ENCODE data around the gene B3GLCT. TPM values are rescaled to one million over a fixed set of nuclear protein-coding genes. Genes with fewer than 3 reads are reported as not detected.

Gene B3GLCT
- total RNA-seq, 3 donors from 2014 or later (not counting 1 experiment from before 2014, with no cell fraction given): 6.0 to 8.1 (median 6.2) TPM

DNA sequence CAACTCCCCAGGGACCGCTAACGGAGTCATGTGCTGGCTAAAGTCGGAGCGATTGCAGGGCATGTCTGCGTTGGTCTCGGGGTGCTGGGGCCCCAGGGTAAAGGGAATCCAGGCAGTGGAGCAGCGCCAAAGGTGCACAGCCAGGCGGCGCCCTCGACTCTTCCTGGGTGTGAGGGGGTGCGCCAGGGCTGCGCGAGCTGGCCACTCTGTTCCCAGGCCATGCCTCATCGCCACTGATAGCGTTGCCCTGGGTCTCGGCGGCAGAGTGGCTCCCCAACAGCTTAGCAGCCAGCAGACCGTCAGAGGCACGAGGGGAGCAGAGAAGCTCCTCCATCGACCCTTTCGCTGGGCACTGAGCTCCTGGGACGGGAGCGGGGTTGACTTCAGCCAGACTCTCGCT, 152.7 kb downstream of the B3GLCT start:
- intact Hi-C loops (cut with micrococcal nuclease): no loop called here

DNA sequence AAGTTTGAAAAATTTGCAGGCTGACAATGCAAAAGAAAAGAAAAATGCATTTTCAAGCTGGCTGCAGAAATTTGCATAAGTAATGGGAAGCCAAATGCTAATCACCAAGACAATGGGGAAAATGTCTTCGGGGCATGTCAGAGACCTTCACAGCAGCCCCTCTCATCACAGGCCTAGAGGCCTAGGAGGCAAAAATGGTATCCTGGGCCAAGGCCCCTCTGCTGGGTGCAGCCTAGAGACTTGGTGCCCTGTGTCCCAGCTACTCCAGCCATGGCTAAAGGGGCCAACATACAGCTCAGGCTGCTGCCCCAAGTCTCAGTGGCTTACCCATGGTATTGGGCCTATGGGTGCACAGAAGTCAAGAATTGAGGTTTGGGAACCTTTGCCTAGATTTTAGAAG, 155.2 kb downstream of the B3GLCT start:
- 92% methylated on average over 1 of the region's 1 CpG for WGBS (ENCODE audit: insufficient coverage)
- Histone ChIP-seq H3K9me3 (ENCODE audit: control insufficient read depth, insufficient read depth, low read length) (peaks cover 6% of the 10 kb centered on the region), H3K27ac (ENCODE audit: low read length) (no peak overlapping the region), H3K27me3 (ENCODE audit: control insufficient read depth, insufficient read depth, low read length) (no peaks in the 10 kb centered on the region), H3K36me3 (ENCODE audit: control insufficient read depth, insufficient read depth, low read length) (no peaks in the 10 kb centered on the region), H3K4me1 (ENCODE audit: control insufficient read depth, insufficient read depth, low read length) (no peaks in the 10 kb centered on the region), H3K4me3 (ENCODE audit: low read length) (no peak overlapping the region)
- DNase-seq: no peak
- Mint-ChIP-seq H3K27ac (no peak overlapping the region), H3K4me1 (no peaks in the 10 kb centered on the region), H3K36me3 (no peaks in the 10 kb centered on the region), H3K4me3 (no peak overlapping the region), H3K27me3 (ENCODE audit: low read depth in 2 of 2) (peaks cover 15 to 39% of the 10 kb centered on the region in 2 donors), H3K9me3 (peaks cover 4 to 5% of the 10 kb centered on the region in 2 donors)
- intact Hi-C loops (cut with micrococcal nuclease): no loop called here
- TF ChIP-seq, protein P1, sequence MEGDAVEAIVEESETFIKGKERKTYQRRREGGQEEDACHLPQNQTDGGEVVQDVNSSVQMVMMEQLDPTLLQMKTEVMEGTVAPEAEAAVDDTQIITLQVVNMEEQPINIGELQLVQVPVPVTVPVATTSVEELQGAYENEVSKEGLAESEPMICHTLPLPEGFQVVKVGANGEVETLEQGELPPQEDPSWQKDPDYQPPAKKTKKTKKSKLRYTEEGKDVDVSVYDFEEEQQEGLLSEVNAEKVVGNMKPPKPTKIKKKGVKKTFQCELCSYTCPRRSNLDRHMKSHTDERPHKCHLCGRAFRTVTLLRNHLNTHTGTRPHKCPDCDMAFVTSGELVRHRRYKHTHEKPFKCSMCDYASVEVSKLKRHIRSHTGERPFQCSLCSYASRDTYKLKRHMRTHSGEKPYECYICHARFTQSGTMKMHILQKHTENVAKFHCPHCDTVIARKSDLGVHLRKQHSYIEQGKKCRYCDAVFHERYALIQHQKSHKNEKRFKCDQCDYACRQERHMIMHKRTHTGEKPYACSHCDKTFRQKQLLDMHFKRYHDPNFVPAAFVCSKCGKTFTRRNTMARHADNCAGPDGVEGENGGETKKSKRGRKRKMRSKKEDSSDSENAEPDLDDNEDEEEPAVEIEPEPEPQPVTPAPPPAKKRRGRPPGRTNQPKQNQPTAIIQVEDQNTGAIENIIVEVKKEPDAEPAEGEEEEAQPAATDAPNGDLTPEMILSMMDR (IDR thresholded peaks at IDR 0.05): no peak
- no peak for ATAC-seq

More for the DNA sequence above, 152.7 kb downstream of the B3GLCT start:
- Histone ChIP-seq H3K36me3 (ENCODE audit: control insufficient read depth, insufficient read depth, low read length) (no peaks in the 10 kb centered on the region), H3K4me3 (ENCODE audit: low read length) (no peak overlapping the region), H3K9me3 (ENCODE audit: control insufficient read depth, insufficient read depth, low read length) (peaks cover 6% of the 10 kb centered on the region), H3K4me1 (ENCODE audit: control insufficient read depth, insufficient read depth, low read length) (no peaks in the 10 kb centered on the region), H3K27ac (ENCODE audit: low read length) (no peak overlapping the region), H3K27me3 (ENCODE audit: control insufficient read depth, insufficient read depth, low read length) (no peaks in the 10 kb centered on the region)
- H3K4me3 Mint-ChIP-seq: no peak overlapping the region
- no peak overlapping the region for H3K27ac Mint-ChIP-seq
- TF ChIP-seq, protein P1 (IDR thresholded peaks at IDR 0.05): no peak
- no peaks in the 10 kb centered on the region for H3K36me3 Mint-ChIP-seq
- peaks cover 4 to 5% of the 10 kb centered on the region in 2 donors for H3K9me3 Mint-ChIP-seq
- WGBS (ENCODE audit: insufficient coverage): 31% methylated on average over 24 of the region's 24 CpGs
- DNase-seq (no peak), ATAC-seq (no peak)
- H3K27me3 Mint-ChIP-seq (ENCODE audit: low read depth in 2 of 2): peaks cover 20 to 38% of the 10 kb centered on the region in 2 donors
- no peaks in the 10 kb centered on the region for H3K4me1 Mint-ChIP-seq

DNA sequence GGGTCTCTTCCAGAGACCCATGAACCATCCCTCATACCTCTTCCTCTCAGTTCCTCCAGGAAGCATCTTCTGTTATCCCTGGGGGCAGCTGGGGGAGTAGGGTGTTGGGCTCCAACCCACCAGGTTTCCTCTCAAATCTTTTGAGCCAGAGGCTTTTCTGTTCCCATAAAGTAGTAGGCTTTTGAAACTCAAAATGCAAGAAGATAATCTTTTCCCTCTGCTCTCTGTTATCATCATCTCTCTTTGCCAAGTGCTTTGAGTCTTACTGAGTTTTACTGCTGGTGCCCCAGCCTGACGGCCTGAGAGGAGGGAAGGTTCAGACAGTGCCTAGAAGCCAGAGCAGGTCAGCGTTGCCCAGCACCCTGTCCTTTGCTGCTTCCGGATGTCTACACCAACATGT, 157.2 kb downstream of the B3GLCT start:
- 82% methylated on average over 3 of the region's 3 CpGs for WGBS (ENCODE audit: insufficient coverage)
- no peaks in the 10 kb centered on the region for H3K4me1 ChIP-seq (ENCODE audit: control insufficient read depth, insufficient read depth, low read length)
- no peak for ATAC-seq
- no peaks in the 10 kb centered on the region for H3K27me3 ChIP-seq (ENCODE audit: control insufficient read depth, insufficient read depth, low read length)
- H3K36me3 Mint-ChIP-seq: no peaks in the 10 kb centered on the region
- intact Hi-C loops (cut with micrococcal nuclease): no loop called here
- H3K36me3 ChIP-seq (ENCODE audit: control insufficient read depth, insufficient read depth, low read length): no peaks in the 10 kb centered on the region
- no peak for DNase-seq
- peaks cover 4 to 5% of the 10 kb centered on the region in 2 donors for H3K9me3 Mint-ChIP-seq
- H3K4me3 Mint-ChIP-seq: no peak overlapping the region
- H3K4me3 ChIP-seq (ENCODE audit: low read length): no peak overlapping the region
- TF ChIP-seq, protein P1 (IDR thresholded peaks at IDR 0.05): no peak
- H3K27ac ChIP-seq (ENCODE audit: low read length): no peak overlapping the region
- H3K27me3 Mint-ChIP-seq (ENCODE audit: low read depth in 2 of 2): peaks cover 5 to 20% of the 10 kb centered on the region in 2 donors
- H3K9me3 ChIP-seq (ENCODE audit: control insufficient read depth, insufficient read depth, low read length): peaks cover 6% of the 10 kb centered on the region
- H3K27ac Mint-ChIP-seq: no peak overlapping the region
- H3K4me1 Mint-ChIP-seq: no peaks in the 10 kb centered on the region

DNA sequence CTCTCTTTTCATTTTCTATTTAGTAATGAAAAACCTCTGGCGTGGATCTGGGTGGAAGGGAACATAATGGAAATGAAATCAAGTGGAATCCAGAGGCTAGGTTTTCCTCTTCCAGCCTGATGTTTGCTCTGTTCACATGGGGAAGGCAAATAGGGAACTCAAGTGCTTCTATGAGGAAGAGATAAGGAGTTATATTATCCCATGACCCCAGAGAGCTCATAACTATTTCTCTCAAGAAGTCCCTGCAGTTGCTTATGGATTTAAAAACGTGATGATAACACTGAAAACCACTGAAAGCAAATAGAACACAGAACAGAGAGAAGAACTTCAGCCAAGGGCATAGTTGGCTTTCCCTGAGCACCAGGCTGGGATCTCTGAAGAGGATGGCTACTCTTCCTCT, 157.8 kb downstream of the B3GLCT start:
- Histone ChIP-seq H3K9me3 (ENCODE audit: control insufficient read depth, insufficient read depth, low read length) (peaks cover 6% of the 10 kb centered on the region), H3K27ac (ENCODE audit: low read length) (no peak overlapping the region), H3K27me3 (ENCODE audit: control insufficient read depth, insufficient read depth, low read length) (no peaks in the 10 kb centered on the region), H3K36me3 (ENCODE audit: control insufficient read depth, insufficient read depth, low read length) (no peaks in the 10 kb centered on the region), H3K4me3 (ENCODE audit: low read length) (no peak overlapping the region), H3K4me1 (ENCODE audit: control insufficient read depth, insufficient read depth, low read length) (no peaks in the 10 kb centered on the region)
- no peak overlapping the region for H3K4me3 Mint-ChIP-seq
- no peaks in the 10 kb centered on the region for H3K4me1 Mint-ChIP-seq
- no peaks in the 10 kb centered on the region for H3K36me3 Mint-ChIP-seq
- DNase-seq: no peak
- intact Hi-C loops (cut with micrococcal nuclease): no loop called here
- peaks cover 4 to 5% of the 10 kb centered on the region in 2 donors for H3K9me3 Mint-ChIP-seq
- H3K27ac Mint-ChIP-seq: no peak overlapping the region
- 17% methylated on average over 1 of the region's 2 CpGs for WGBS (ENCODE audit: insufficient coverage)
- TF ChIP-seq, protein P1 (IDR thresholded peaks at IDR 0.05): no peak
- ATAC-seq: no peak
- H3K27me3 Mint-ChIP-seq (ENCODE audit: low read depth in 2 of 2): peaks cover 5 to 24% of the 10 kb centered on the region in 2 donors
